ENCODE measurements around the gene SPRED1. TPM values are rescaled to one million over a fixed set of nuclear protein-coding genes. Genes with fewer than 3 reads are reported as not detected.
"Not testable (repeated sequence)": the region's sequence is repeated elsewhere in the genome, so short reads cannot be mapped to it uniquely, and the experiment has no call there.

Gene SPRED1
- total and polyA plus RNA-seq, 11 donors = 3.3 to 34.8 (median 9.7) TPM

GRCh38 chr15:38275959-38276358 lies 23.3 kb downstream of the SPRED1 start:
- DNase-seq (no peak), ATAC-seq (no peak)
- H3K36me3 ChIP-seq = no peaks in the 10 kb centered on the region
- no peaks in the 10 kb centered on the region for H3K9me3 ChIP-seq
- TF ChIP-seq, protein P1, sequence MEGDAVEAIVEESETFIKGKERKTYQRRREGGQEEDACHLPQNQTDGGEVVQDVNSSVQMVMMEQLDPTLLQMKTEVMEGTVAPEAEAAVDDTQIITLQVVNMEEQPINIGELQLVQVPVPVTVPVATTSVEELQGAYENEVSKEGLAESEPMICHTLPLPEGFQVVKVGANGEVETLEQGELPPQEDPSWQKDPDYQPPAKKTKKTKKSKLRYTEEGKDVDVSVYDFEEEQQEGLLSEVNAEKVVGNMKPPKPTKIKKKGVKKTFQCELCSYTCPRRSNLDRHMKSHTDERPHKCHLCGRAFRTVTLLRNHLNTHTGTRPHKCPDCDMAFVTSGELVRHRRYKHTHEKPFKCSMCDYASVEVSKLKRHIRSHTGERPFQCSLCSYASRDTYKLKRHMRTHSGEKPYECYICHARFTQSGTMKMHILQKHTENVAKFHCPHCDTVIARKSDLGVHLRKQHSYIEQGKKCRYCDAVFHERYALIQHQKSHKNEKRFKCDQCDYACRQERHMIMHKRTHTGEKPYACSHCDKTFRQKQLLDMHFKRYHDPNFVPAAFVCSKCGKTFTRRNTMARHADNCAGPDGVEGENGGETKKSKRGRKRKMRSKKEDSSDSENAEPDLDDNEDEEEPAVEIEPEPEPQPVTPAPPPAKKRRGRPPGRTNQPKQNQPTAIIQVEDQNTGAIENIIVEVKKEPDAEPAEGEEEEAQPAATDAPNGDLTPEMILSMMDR (IDR thresholded peaks at IDR 0.05) = no peak
- intact Hi-C loops (cut with DNase I) = no loop called here
- no peak overlapping the region for H3K27ac ChIP-seq
- H3K4me1 ChIP-seq = peaks cover 0 to 35% (median 26%) of the 10 kb centered on the region in 12 donors
- no peak overlapping the region for H3K4me3 ChIP-seq
- 42 to 66% (median 47%) methylated on average over 2 of the region's 2 CpGs for WGBS, 4 donors
- H3K27me3 ChIP-seq = no peaks in the 10 kb centered on the region

DNA sequence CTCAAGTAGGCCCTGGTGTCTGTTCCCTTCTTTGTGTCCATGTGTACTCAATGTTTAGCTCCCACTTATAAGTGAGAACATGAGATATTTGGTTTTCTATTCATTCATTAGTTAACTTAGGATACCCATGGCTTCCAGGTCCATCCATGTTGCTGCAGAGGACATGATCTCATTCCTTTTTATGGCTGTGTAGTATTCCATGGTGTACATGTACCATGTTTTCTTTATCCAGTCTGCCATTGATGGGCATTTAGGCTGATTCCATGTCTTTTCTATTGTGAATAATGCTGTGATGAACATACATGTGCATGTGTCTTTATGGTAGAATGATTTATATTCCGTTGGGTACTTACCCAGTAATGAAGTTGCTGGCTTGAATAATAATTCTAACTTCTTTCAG lies 24.6 kb downstream of the SPRED1 start:
- H3K4me1 ChIP-seq = peaks cover 0 to 36% (median 26%) of the 10 kb centered on the region in 12 donors
- 0 to 71% (median 0%) methylated on average over 1 of the region's 1 CpG; no CpG with 5 or more reads in 1 of the 4 donors for WGBS, 4 donors
- DNase-seq; H3K4me3 ChIP-seq; H3K9me3 ChIP-seq; intact Hi-C loops (cut with DNase I); H3K36me3 ChIP-seq; H3K27ac ChIP-seq; ATAC-seq; H3K27me3 ChIP-seq: not testable (repeated sequence)

GRCh38 chr15:38281031-38281430 lies 28.4 kb downstream of the SPRED1 start:
- Histone ChIP-seq H3K4me3 (no peak overlapping the region), H3K27me3 (no peaks in the 10 kb centered on the region), H3K9me3 (no peaks in the 10 kb centered on the region), H3K36me3 (no peaks in the 10 kb centered on the region), H3K4me1 (peaks cover 0 to 28% (median 7%) of the 10 kb centered on the region in 12 donors), H3K27ac (no peak overlapping the region)
- intact Hi-C loops (cut with DNase I) = no loop called here
- no peak for ATAC-seq
- 40 to 100% (median 91%) methylated on average over 1 of the region's 1 CpG for WGBS, 4 donors
- TF ChIP-seq, protein P1 (IDR thresholded peaks at IDR 0.05) = no peak
- no peak for TF ChIP-seq POLR2A (IDR thresholded peaks at IDR 0.05)
- no peak for DNase-seq

DNA sequence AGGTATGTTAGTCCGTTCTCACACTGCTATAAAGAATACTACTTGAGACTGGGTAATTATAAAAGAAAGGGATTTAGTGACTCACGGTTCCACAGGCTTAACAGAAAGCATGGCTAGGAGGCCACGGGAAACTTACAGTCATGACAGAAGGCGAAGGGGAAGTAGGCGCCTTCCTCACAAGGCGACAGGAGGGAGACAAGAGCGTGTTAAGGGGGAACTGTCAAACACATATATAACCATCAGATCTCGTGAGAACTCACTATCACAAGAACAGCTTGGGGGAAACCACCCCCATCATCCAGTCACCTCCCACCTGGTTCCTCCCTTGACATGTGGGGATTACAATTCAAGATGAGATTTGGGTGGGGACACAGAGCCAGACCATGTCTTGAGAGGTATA lies 30.4 kb downstream of the SPRED1 start:
- TF ChIP-seq POLR2A (IDR thresholded peaks at IDR 0.05) = no peak
- TF ChIP-seq, protein P1 (IDR thresholded peaks at IDR 0.05) = no peak
- WGBS, 4 donors = 78 to 87% (median 80%) methylated on average over 8 of the region's 8 CpGs
- peaks cover 0 to 31% (median 5%) of the 10 kb centered on the region in 12 donors for H3K4me1 ChIP-seq
- ATAC-seq (no peak), DNase-seq (no peak)
- H3K27ac ChIP-seq = no peak overlapping the region
- no peak overlapping the region for H3K4me3 ChIP-seq
- intact Hi-C loops (cut with DNase I) = no loop called here
- no peaks in the 10 kb centered on the region for H3K36me3 ChIP-seq
- H3K9me3 ChIP-seq = no peaks in the 10 kb centered on the region
- no peaks in the 10 kb centered on the region for H3K27me3 ChIP-seq

DNA sequence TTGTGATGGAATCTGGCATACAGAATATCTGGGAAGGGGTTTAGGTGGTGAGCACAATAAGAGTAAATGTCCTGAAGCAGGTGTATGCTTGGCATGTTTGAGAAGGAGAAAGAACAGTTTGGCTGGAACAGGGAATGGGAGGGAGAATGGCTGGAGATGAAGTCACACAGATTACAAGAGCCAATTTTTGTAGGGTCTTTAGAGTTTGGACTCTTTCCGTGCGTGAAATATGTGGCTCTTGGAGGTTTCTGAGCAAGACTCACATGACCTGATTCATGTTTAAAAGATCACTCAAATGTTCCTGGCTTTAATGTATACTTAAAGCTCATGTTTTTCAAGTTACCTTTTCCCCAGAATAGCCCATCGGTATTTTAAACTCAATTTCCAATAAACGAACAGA lies 32.8 kb downstream of the SPRED1 start:
- TF ChIP-seq, protein P1 (IDR thresholded peaks at IDR 0.05) = no peak
- no peak overlapping the region for H3K27ac ChIP-seq
- peaks cover 0 to 27% (median 5%) of the 10 kb centered on the region in 12 donors for H3K4me1 ChIP-seq
- H3K27me3 ChIP-seq = no peaks in the 10 kb centered on the region
- intact Hi-C loops (cut with DNase I) = no loop called here
- H3K4me3 ChIP-seq = no peak overlapping the region
- ATAC-seq (no peak), DNase-seq (no peak)
- H3K36me3 ChIP-seq = no peaks in the 10 kb centered on the region
- 73 to 88% (median 83%) methylated on average over 4 of the region's 4 CpGs for WGBS, 4 donors
- H3K9me3 ChIP-seq = peaks cover 0 to 11% (median 0%) of the 10 kb centered on the region in 12 donors

All from heart left ventricle (tissue), 16 donors.